Endothelial cell of umbilical vein (primary cell): Measurements from ENCODE around the gene CIC. TPM values are rescaled to one million over a fixed set of nuclear protein-coding genes. Genes with fewer than 3 reads are reported as not detected.
A peak's percentile ranks its signal among the peaks of the same experiment; 100 is the strongest.

Experiments used
- BruUV-seq: library from RNA; stranded (reverse); fragments of 400-500 nt; replicated peaks from 2 replicates; lab custom pipeline; 2021; lab: Mats Ljungman, UMichigan
- CTCF ChIA-PET: fragments of 300-600, 350-600 bp; sonication (Branson Sonifier 250); formaldehyde crosslinking; loops from one replicate; lab custom pipeline; 2021; ENCODE audit warnings: antibody characterized with exemption, inconsistent platforms; lab: Charles Lee
- POLR2A ChIA-PET: fragments of 300-600, 350-600 bp; sonication (Branson Sonifier 250); formaldehyde crosslinking; loops from one replicate; lab custom pipeline; 2021; ENCODE audit warnings: antibody characterized with exemption, inconsistent platforms; lab: Charles Lee
- DNase-seq: peaks from one replicate; pipeline ENCODE4 v3.0.0-alpha.2; 2011; ENCODE audit warnings: low read depth, low spot score
- FAIRE-seq: peaks from 2 replicates; lab custom pipeline; 2011; peaks lifted over from hg19 to GRCh38; lab: Jason Lieb, UNC
- H2AFZ ChIP-seq: 2 replicates; pipeline ENCODE4 v1.6.0; 2012; ENCODE audit warnings: low read depth, low read length, control low read depth, inconsistent platforms
- H3K27ac ChIP-seq: 2 replicates; pipeline ENCODE4 v1.5.1; 2011; ENCODE audit warnings: low read depth, mild to moderate bottlenecking, control low read depth, low read length, moderate library complexity; ENCODE audit not compliant: insufficient read depth
- H3K27me3 ChIP-seq, 2 experiments: 2 replicates each; pipeline versions ENCODE4 v1.6.0 to v1.6.1; 2011; ENCODE audit warnings: low read length in 2 of 2, mixed read lengths in 1 of 2; ENCODE audit not compliant: control insufficient read depth in 2 of 2, insufficient read depth in 2 of 2
- H3K36me3 ChIP-seq, 2 experiments: 2 replicates in 1 of 2; 3 replicates in 1 of 2; pipeline ENCODE4 v1.5.1; 2011; ENCODE audit warnings: low read length in 2 of 2, mild to moderate bottlenecking in 1 of 2, moderate library complexity in 1 of 2; ENCODE audit not compliant: control insufficient read depth in 2 of 2, insufficient read depth in 2 of 2; ENCODE audit errors: extremely low read depth in 1 of 2
- H3K4me1 ChIP-seq: 3 replicates; pipeline ENCODE4 v1.5.1; 2011; ENCODE audit warnings: mild to moderate bottlenecking, low read length; ENCODE audit not compliant: control insufficient read depth, insufficient read depth; ENCODE audit errors: extremely low read depth
- H3K4me2 ChIP-seq: 2 replicates; pipeline ENCODE4 v1.6.1; 2011; ENCODE audit warnings: low read length, control low read depth, mixed read lengths; ENCODE audit not compliant: insufficient read depth
- H3K4me3 ChIP-seq, 3 experiments: fragments of 200-600 bp in 1 of 3; sonication (generic), shearing (Covaris generic) in 1 of 3; replicated peaks in 1 of 3; 2 replicates each; pipeline ENCODE4 v1.5.1; 2011 to 2016; ENCODE audit warnings: control low read depth in 3 of 3, low read length in 3 of 3, mild to moderate bottlenecking in 2 of 3, inconsistent platforms in 1 of 3, low read depth in 1 of 3, moderate library complexity in 1 of 3; ENCODE audit not compliant: insufficient read depth in 1 of 3
- H3K79me2 ChIP-seq: 2 replicates; pipeline ENCODE4 v1.6.0; 2012; ENCODE audit warnings: low read length, inconsistent platforms; ENCODE audit not compliant: control insufficient read depth, insufficient read depth
- H3K9ac ChIP-seq: replicated peaks from 2 replicates; pipeline ENCODE3; 2011; ENCODE audit warnings: low read length, control low read depth; ENCODE audit not compliant: insufficient read depth; ENCODE audit errors: extremely low read depth
- H3K9me1 ChIP-seq: replicated peaks from 3 replicates; pipeline ENCODE4 v1.6.0; 2011; ENCODE audit warnings: mild to moderate bottlenecking, low read length; ENCODE audit not compliant: control insufficient read depth, insufficient read depth; ENCODE audit errors: extremely low read depth
- H3K9me3 ChIP-seq: replicated peaks from 2 replicates; pipeline ENCODE4 v1.5.1; 2012; ENCODE audit warnings: low read length, inconsistent platforms; ENCODE audit not compliant: control insufficient read depth, insufficient read depth
- H4K20me1 ChIP-seq: replicated peaks from 2 replicates; pipeline ENCODE3; 2011; ENCODE audit warnings: mild to moderate bottlenecking, low read length; ENCODE audit not compliant: control insufficient read depth, insufficient read depth; ENCODE audit errors: extremely low read depth
- EZH2 ChIP-seq: IDR thresholded peaks from 2 replicates; pipeline ENCODE4 v1.6.1; 2012; ENCODE audit warnings: borderline replicate concordance, low read depth, mild to moderate bottlenecking, moderate library complexity, low read length, inconsistent platforms; ENCODE audit not compliant: severe bottlenecking
- FOS ChIP-seq: IDR thresholded peaks from 2 replicates; pipeline ENCODE4 v1.6.1; 2011; ENCODE audit warnings: mild to moderate bottlenecking, low read length, moderate library complexity, borderline replicate concordance; ENCODE audit not compliant: insufficient read depth
- MYC ChIP-seq: IDR thresholded peaks from one replicate; pipeline ENCODE4 v1.6.1; 2011; ENCODE audit warnings: mild to moderate bottlenecking, low read depth, low read length
- POLR2AphosphoS5 ChIP-seq: IDR thresholded peaks from 2 replicates; pipeline ENCODE4 v1.6.1; 2012; ENCODE audit warnings: low read depth, mild to moderate bottlenecking, control low read depth, low read length, moderate library complexity; ENCODE audit not compliant: insufficient read depth
- dilution Hi-C: fragments of 300-500 bp; cut with MboI; formaldehyde crosslinking; loops from one replicate; pipeline ENCODE4 v1.15.0; 2019; ENCODE audit warnings: low sequenced_read_pairs; ENCODE audit not compliant: extremely low pct_ligation_motif_present
- intact Hi-C: fragments of 100-400 bp; cut with micrococcal nuclease; formaldehyde crosslinking; loops from one replicate; pipeline ENCODE4 v1.10.0; 2022
- polyA plus RNA-seq, 4 experiments: library from polyadenylated mRNA; depleted of rRNA in 3 of 4; stranded (reverse) in 3 of 4; unstranded in 1 of 4; fragments of >200 nt; gene quantifications; 2 replicates each; pipeline versions ENCODE4 v1.2.1 to v1.2.3, GENCODE V29; 2011 to 2012; ENCODE audit warnings: missing spikeins in 1 of 4
- total RNA-seq: library from RNA; stranded (reverse); gene quantifications from 2 replicates; pipeline ENCODE4 v1.2.3, GENCODE V29; 2021
- TF ChIP-seq, protein P1 (sequence below): IDR thresholded peaks from 2 replicates; pipeline ENCODE4 v1.6.1; 2011; ENCODE audit not compliant: insufficient read depth, insufficient read length
- TF ChIP-seq, protein P2 (sequence below), 2 donors: IDR thresholded peaks; 1 replicate in 1 of 2; 2 replicates in 1 of 2; pipeline ENCODE4 v1.5.1; 2011; ENCODE audit warnings: low read length in 2 of 2, mild to moderate bottlenecking in 2 of 2, moderate library complexity in 2 of 2, control low read depth in 1 of 2, inconsistent platforms in 1 of 2, low read depth in 1 of 2; ENCODE audit not compliant: insufficient read depth in 1 of 2; ENCODE audit errors: extremely low read depth in 1 of 2

The CIC gene
- total and polyA plus RNA-seq, 2 donors (not counting 3 experiments of a cell fraction or from before 2014, with no cell fraction given): 18.4 to 86.0 TPM

DNA sequence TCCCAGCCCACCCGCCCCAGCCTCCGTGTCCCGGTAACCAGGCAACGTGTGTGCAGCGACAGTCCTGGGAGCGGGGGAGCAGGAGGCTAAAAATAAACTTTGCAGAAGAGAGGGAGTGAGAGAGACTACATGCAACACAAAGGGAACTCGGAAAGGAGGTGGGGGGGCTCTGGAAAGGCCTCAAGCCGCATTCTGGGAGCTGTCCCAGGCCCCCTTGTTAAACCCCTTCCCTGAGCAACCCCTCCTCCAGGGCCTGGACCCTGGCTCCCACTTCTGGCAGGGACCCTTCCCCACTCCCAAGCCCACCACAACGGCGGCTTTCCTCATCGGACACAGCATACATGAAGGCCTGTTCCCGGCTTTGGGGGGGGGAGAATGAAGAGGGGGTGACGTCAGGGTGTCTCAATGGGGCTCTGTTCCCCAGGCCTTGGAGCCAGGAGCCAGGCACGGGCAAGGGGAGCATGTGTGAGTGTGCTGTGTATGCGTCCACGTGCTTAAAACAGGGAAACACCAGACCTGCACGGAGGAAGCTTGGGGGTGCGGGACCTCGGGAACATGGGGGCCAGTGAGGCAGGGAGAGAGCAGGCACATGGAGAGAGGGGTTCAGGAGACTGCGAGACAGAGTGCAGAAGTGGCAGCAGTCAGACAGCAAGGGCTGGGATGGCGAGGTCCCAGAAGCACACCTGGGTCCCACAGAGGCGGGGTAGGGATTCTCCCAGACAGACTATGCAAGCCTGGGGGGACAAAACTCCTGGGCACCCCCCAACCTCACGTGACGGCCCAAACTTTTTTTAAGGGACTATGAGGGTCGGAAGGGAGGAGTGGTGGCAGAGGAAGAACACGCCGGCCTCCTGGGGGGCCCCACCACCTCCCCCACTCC lies 16.4 kb upstream of the CIC start:
- intact Hi-C loops (loop anchor here (1.0 kb wide), 1 partner anchor 8 kb away; no protein-coding TSS in a partner anchor), dilution Hi-C loops (no loop called here)
- CTCF ChIA-PET: interaction anchor here (1.9 to 11.8 kb wide), 3 partner anchors 27 to 44 kb away, joined by 5 to 365 read pairs (median 6); no protein-coding TSS in a partner anchor
- H3K27ac ChIP-seq: peak overlapping the region; percentile 64
- DNase-seq: no peak
- peak overlapping the region; percentile 57 for H3K4me2 ChIP-seq
- no peaks in the 10 kb centered on the region for H3K9me3 ChIP-seq
- TF ChIP-seq MYC: no peak
- TF ChIP-seq EZH2: no peak
- TF ChIP-seq POLR2AphosphoS5: no peak
- TF ChIP-seq FOS: no peak
- TF ChIP-seq, protein P1, sequence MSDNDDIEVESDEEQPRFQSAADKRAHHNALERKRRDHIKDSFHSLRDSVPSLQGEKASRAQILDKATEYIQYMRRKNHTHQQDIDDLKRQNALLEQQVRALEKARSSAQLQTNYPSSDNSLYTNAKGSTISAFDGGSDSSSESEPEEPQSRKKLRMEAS: no peak
- TF ChIP-seq, protein P2, sequence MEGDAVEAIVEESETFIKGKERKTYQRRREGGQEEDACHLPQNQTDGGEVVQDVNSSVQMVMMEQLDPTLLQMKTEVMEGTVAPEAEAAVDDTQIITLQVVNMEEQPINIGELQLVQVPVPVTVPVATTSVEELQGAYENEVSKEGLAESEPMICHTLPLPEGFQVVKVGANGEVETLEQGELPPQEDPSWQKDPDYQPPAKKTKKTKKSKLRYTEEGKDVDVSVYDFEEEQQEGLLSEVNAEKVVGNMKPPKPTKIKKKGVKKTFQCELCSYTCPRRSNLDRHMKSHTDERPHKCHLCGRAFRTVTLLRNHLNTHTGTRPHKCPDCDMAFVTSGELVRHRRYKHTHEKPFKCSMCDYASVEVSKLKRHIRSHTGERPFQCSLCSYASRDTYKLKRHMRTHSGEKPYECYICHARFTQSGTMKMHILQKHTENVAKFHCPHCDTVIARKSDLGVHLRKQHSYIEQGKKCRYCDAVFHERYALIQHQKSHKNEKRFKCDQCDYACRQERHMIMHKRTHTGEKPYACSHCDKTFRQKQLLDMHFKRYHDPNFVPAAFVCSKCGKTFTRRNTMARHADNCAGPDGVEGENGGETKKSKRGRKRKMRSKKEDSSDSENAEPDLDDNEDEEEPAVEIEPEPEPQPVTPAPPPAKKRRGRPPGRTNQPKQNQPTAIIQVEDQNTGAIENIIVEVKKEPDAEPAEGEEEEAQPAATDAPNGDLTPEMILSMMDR (IDR thresholded peaks at IDR 0.05; ENCODE audit: extremely low read depth in 1 of 2, insufficient read depth in 1 of 2, low read depth in 1 of 2, low read length in 2 of 2): no peak
- no peak overlapping the region for H2AFZ ChIP-seq
- peaks cover 34% of the 10 kb centered on the region for H3K4me1 ChIP-seq
- H3K4me3 ChIP-seq: peak overlapping the region; percentile 63 to 94 (median 71)
- no peaks in the 10 kb centered on the region for H3K27me3 ChIP-seq
- peaks cover 53% of the 10 kb centered on the region for H3K79me2 ChIP-seq
- peak; percentile 35 for FAIRE-seq
- BruUV-seq: TSS peak; percentile 34
- H3K9ac ChIP-seq: peak overlapping the region; percentile 60
- peaks cover 7 to 22% of the 10 kb centered on the region in 2 experiments for H3K36me3 ChIP-seq
- H3K9me1 ChIP-seq: no peaks in the 10 kb centered on the region
- no peaks in the 10 kb centered on the region for H4K20me1 ChIP-seq
- POLR2A ChIA-PET: no interaction called here
